Measurements from ENCODE around the gene RECQL5.
"Not testable (repeated sequence)": the region's sequence is repeated elsewhere in the genome, so short reads cannot be mapped to it uniquely, and the experiment has no call there.

The RECQL5 gene

GRCh38 chr17:75614006-75614405 is 52.9 kb downstream of the RECQL5 start:
- no peak for DNase-seq

DNA sequence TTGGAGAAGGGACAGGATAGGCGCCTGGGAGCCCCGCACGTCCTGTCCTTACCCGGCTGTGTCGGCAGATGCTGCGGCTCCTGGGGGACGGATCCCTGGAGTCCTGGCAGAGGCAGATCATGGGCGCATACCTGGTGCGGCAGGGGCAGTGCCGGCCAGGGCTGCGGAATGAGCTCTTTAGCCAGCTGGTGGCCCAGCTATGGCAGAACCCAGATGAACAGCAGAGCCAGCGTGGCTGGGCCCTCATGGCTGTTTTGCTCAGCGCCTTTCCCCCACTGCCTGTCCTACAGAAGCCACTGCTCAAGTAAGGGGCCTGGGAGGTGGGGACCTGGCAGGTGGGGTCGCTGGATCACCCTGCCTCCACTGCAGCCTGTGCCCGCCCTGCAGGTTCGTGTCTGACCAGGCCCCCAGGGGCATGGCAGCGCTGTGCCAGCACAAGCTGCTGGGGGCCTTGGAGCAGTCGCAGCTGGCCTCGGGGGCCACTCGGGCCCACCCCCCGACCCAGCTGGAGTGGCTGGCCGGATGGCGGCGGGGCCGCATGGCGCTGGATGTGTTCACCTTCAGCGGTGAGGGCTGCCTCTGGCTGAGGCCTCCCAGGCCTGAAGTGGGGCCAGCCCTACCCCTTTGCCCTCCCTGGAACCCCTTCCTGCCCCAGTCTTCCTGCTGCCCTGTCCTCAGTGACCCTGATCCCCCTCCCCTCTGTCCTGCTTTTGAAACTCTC is 53.9 kb downstream of the RECQL5 start:
- DNase-seq, result no peak

DNA sequence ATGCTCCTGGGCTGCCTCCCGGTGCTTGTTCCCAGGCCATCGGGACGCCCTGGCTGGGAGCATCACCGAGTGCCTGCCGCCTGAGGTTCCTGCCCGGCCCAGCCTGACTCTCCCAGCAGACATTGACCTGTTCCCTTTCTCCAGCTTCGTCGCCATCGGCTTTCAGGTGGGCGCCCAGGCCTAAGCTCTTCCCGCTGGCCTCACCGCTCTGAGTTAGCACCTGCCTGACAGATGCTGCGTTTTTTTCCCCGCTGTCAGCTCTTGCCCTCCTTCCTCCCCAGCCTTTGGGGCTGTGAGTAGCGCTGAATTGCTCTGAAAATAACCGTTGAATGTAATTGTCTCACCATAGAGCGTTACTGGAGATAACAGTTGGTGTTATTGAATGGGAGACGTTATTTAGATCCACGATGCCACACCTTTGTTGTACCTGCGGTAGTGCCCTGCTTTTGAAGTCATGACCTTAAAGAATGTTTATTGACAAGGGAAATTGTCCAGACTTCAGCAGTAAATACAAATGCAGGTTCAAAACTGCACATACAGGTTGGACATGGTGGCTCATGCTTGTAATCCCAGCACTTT is 55.0 kb downstream of the RECQL5 start:
- DNase-seq, result peak; percentile 93

DNA sequence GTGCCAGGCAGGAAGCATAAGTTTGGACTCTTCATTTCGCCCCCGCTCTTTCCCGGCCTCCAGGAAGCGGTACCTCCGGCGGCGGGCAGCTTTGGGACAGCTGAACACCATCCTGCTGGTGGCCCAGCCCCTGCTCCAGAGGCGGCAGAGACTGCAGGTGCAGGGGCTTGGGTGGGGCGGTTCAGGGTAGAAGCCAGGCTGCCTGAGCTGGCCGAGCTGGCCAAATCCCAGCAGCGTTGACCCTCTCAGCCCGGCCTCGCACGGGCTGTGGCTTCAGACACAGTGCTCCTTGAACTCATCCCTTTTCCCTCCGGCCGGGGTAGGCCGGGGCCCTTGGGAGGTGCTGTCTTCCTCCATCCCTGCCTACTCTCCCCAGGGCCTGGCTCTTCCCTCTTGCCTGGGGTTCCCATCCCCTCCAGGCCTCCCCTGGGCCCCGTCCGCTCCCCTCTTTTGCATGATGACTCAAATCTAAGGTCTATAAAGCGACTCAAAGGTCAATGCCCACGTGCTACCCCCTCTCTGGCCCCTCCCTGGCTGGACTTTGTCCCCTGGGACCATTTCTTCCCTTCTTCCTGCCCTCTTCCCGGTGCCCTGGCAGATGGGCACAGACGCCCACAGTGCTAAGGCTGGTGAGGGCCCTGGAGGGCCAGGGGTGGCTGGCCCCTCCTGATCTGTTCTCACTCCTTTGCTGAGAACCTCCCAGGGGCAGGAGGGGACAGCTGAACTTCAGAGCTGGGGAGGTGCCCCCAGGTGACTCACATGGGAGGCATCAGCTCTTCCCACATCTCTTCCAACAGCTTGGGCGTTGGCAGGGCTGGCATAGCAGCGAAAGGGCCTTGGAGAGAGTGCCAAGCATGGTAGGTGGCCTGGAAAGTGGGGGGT is 56.6 kb downstream of the RECQL5 start:
- DNase-seq, result no peak

DNA sequence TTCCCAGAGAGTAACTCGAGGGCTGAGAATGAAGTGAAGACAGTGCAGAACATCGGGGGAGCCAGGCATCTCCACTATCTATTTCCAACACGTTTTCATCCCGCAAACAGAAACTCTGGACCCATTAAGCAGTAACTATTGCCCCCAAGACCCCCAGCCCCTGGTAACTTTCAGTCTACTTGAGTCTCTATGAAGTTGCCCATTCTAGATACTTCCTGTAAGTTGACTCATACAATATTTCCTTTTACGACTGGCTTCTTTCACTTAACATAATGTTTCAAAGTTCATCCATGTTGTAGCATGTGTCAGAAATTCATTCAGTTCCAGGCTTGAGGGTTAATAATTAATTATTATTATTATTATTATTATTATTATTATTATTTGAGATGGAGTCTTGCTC is 59.9 kb downstream of the RECQL5 start:
- DNase-seq, result no peak

DNA sequence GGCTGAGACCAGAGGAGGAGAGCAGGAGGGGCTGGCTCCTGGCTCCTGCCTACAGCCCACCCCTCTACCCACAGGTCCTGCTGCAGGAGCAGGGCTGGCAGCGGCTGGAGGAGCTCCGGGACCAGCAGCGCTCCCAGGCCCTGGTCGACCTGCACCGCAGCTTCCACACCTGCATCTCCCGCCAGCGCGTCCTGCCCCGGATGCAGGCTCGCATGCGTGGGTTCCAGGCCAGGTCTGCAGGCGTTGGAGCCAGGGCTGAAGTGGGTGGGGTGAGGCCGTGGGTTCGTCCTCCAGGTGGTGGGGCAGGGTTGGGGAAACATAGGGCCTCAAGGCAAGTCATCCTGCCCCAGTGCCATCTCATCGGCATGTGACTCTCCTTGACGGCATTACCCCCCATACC is 61.2 kb downstream of the RECQL5 start:
- DNase-seq, result no peak

- no peak for DNase-seq
Measured at GRCh38 chr17:75604034-75604695, 62.8 kb downstream of the RECQL5 start.

DNA sequence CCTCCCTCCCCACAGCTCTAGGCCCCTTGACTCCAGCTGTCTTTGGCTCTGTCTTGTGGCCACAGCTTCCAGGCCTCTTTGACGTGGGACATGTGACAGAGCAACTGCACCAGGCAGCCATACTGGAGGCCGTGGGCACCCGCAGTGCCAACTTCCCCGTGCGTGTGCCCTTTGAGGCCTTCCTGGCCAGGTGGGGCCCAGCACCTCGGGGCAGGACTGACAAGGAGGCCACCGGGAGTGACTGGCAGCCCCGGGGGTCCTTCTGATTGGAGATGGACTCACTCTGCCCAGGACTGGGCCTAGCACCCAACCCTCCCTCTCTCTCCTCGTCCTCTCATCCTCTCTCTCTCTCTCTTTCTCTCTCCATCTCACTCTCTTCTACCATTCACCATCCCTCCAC is 63.8 kb downstream of the RECQL5 start:
- DNase-seq, result no peak

GRCh38 chr17:75602644-75603043 is 64.3 kb downstream of the RECQL5 start:
- no peak for DNase-seq

DNA sequence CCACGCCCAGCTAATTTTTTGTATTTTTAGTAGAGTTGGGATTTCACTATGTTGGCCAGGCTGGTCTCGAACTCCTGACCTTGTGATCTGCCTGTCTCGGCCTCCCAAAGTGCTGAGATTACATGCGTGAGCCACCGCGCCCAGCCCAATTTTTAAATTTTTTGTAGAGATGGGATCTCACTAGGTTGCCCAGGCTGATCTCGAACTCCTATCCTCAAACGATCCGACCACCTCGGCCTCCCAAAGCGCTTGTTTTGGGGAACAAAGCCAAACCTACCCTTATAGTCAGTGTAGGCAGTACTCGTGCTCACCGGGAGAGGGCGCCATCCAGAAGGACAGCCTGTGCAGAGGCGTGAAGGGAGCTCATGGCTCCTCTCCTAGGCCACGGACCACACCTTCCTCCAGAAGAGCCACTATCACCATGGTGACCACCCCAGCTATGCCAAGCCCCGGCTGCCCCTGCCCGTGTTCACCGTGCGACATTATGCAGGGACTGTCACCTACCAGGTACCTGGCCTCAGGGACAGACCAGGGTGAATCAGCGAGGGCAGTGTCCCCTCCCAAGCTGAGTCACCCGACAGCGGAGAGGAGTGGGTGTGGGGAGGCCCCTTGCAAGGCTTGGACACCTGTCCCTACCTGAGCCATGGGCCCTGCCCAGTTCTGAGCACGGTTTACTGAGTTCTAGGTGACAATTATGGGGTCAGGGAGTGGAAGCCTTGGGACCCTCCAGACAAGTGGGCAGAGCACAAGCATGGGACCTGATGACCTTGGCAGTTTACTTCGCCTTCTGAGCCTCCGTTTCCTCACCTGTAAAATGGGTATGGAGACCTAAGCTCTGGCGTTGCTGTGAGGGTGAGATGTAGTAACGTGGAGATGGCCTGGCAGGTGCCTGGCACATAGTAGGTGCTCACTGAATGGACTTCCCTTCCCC is 65.6 kb downstream of the RECQL5 start:
- peak; percentile 87 for DNase-seq

- peak; percentile 27 for DNase-seq
Measured at GRCh38 chr17:75596320-75597087, 70.5 kb downstream of the RECQL5 start.

DNA sequence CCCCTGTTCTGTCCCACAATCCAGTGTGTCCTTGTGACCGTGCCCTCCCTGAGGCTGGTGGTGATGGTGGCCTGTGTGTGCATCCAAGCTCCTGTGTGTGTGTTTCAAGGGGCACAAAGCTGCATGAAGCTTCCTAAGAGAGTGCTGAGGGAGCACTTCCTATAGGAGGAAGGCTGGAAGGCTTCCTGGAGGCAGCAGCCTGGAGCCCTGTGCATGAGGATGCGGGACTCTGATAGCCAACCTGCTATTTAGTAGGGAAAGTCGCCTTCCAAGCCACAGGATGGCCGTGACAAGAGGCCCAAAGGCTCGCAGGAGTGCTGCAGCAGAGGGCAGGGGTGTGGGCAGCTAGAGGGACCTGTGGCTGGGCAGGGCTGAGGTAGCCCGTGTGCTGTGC is 71.0 kb downstream of the RECQL5 start:
- DNase-seq, result no peak

GRCh38 chr17:75595284-75595919 is 71.6 kb downstream of the RECQL5 start:
- DNase-seq, result no peak

- no peak for DNase-seq
Measured at GRCh38 chr17:75594499-75595283, 72.3 kb downstream of the RECQL5 start.

DNA sequence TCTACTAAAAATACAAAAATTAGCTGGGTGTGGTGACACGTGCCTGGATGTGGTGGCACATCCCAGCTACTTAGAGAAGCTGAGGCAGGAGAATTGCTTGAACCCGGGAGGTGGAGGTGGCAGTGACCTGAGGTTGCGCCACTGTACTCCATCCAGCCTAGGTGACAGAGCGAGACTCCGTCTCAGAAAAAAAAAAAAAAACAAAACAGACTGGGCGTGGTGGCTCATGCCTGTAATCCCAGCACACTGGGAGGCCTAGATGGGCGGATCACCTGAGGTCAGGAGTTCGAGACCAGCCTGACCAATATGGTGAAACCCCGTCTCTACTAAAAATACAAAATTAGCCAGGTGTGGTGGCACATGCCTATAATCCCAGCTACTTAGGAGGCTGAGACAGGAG is 73.5 kb downstream of the RECQL5 start:
- DNase-seq, result not testable (repeated sequence)

GRCh38 chr17:75592348-75593020 is 74.5 kb downstream of the RECQL5 start:
- no peak for DNase-seq

DNA sequence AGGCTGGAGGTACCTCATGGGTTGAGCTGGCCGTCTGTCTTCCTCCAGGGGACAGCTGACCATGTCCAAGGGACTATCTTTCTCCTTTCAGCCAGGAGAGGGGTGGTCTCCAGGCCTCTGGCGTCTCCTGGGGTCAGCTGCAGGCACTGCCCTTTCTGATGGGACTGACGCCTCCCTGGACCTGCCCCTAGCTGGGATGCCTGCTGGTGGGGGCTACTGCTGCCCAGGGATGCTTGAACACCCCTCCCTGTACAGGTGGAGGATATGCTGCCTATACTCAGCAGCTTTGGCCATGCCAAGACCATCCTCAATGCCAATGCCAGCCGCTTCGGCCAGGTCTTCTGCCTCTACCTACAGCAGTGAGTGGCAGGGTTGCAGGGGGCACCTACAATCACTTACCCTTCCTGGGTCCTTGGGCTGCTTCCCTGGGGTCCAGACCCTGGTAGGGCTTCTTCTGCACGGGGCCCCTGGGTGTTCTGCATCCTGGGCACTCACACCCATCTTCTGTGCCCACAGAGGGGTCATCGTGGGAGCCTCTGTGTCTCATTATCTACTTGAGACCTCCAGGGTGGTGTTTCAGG is 75.1 kb downstream of the RECQL5 start:
- DNase-seq, result no peak

DNA sequence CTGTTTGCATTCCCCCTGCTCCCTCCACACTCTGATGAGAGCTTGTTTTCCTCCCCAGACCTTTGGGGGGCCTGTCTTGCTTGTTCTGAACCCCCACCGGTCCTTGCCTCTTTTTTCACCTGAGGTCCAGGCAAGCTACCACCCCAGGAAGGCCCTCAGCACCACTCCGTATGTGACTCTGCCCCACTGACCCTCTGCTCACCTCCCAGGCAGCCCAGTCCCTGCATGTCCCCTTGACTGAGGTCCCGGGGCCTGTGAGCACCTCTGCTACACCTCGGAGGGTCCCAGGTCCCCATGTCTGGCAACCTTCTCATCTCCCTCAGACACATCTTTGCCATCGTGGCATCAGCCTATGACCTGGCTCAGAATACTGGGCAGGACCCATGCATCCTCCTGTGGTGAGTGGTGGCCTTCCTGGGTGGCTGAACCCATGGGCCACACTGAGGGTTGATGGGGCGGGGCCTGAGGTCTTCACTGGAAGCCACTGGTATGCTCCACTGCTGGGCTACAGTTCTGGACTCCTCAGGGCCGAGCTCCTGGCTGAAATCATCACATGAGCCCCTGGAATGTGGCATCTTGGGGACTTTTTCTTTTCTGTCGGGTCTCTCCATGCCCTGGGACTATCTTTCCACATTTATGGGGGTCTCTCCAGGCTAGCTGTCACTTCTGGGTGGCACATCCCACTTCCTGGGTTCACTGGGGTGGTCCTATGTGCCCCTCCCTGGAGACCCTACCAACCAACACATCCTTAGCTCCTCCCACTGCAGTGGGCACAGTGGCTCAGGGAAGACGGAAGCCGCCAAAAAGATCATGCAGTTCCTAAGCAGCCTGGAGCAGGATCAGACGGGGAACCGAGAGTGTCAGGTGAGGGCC is 75.9 kb downstream of the RECQL5 start:
- no peak for DNase-seq

All from NCI-H69 (cell line).